ENCODE measurements around the gene NOL8. TPM values are rescaled to one million over a fixed set of nuclear protein-coding genes. Genes with fewer than 3 reads are reported as not detected.

Gene NOL8
- total and polyA plus RNA-seq, 10 donors, result 29.9 to 70.6 (median 39.9) TPM

- Histone ChIP-seq H3K4me1 (no peaks in the 10 kb centered on the region), H3K4me3 (no peak overlapping the region), H3K9me3 (no peaks in the 10 kb centered on the region), H3K27ac (no peak overlapping the region), H3K36me3 (peaks cover 10 to 100% (median 100%) of the 10 kb centered on the region in 6 donors), H3K27me3 (replicated peaks in 1 of 7) (no peaks in the 10 kb centered on the region)
- TF ChIP-seq CTCF (IDR thresholded peaks at IDR 0.05 in 8 of 11, conservative IDR thresholded peaks at IDR 0.05 in 3 of 11) (no peak), POLR2AphosphoS5 (IDR thresholded peaks at IDR 0.05) (no peak), POLR2A (IDR thresholded peaks at IDR 0.05) (no peak)
- intact Hi-C loops (cut with DNase I; ENCODE audit: low total_unique reads), result no loop called here
- WGBS, 5 donors, result 73 to 92% (median 89%) methylated on average over 4 of the region's 4 CpGs
- no peak for DNase-seq
Observed at GRCh38 chr9:92266486-92266885, 58.7 kb downstream of the NOL8 start.

GRCh38 chr9:92265154-92265553, 60.0 kb downstream of the NOL8 start:
- no peak overlapping the region for H3K4me3 ChIP-seq
- TF ChIP-seq CTCF (IDR thresholded peaks at IDR 0.05 in 8 of 11, conservative IDR thresholded peaks at IDR 0.05 in 3 of 11), result no peak
- TF ChIP-seq POLR2A (IDR thresholded peaks at IDR 0.05), result no peak
- no peak for TF ChIP-seq POLR2AphosphoS5 (IDR thresholded peaks at IDR 0.05)
- H3K27ac ChIP-seq, result no peak overlapping the region
- no peaks in the 10 kb centered on the region for H3K9me3 ChIP-seq
- intact Hi-C loops (cut with DNase I; ENCODE audit: low total_unique reads), result no loop called here
- H3K4me1 ChIP-seq, result no peaks in the 10 kb centered on the region
- 94 to 99% (median 98%) methylated on average over 3 of the region's 3 CpGs for WGBS, 5 donors
- no peak for DNase-seq
- H3K27me3 ChIP-seq (replicated peaks in 1 of 7), result no peaks in the 10 kb centered on the region
- peaks cover 8 to 100% (median 100%) of the 10 kb centered on the region in 6 donors for H3K36me3 ChIP-seq

GRCh38 chr9:92263131-92263530, 62.0 kb downstream of the NOL8 start:
- intact Hi-C loops (cut with DNase I; ENCODE audit: low total_unique reads), result no loop called here
- Histone ChIP-seq H3K27me3 (replicated peaks in 1 of 7) (no peaks in the 10 kb centered on the region), H3K36me3 (peaks cover 12 to 100% (median 99%) of the 10 kb centered on the region in 6 donors), H3K27ac (no peak overlapping the region), H3K4me3 (no peak overlapping the region), H3K4me1 (no peaks in the 10 kb centered on the region), H3K9me3 (no peaks in the 10 kb centered on the region)
- no peak for DNase-seq
- WGBS, 5 donors, result 41 to 70% (median 60%) methylated on average over 1 of the region's 1 CpG
- no peak for TF ChIP-seq POLR2AphosphoS5 (IDR thresholded peaks at IDR 0.05)
- no peak for TF ChIP-seq CTCF (IDR thresholded peaks at IDR 0.05 in 8 of 11, conservative IDR thresholded peaks at IDR 0.05 in 3 of 11)
- no peak for TF ChIP-seq POLR2A (IDR thresholded peaks at IDR 0.05)

GRCh38 chr9:92257327-92257726, 67.8 kb downstream of the NOL8 start:
- intact Hi-C loops (cut with DNase I; ENCODE audit: low total_unique reads), result no loop called here
- WGBS, 5 donors, result 96 to 100% (median 98%) methylated on average over 2 of the region's 2 CpGs
- Histone ChIP-seq H3K27me3 (replicated peaks in 1 of 7) (no peaks in the 10 kb centered on the region), H3K4me1 (no peaks in the 10 kb centered on the region), H3K9me3 (no peaks in the 10 kb centered on the region), H3K36me3 (peaks cover 4 to 100% (median 100%) of the 10 kb centered on the region in 6 donors), H3K4me3 (no peak overlapping the region), H3K27ac (no peak overlapping the region)
- DNase-seq, result no peak
- no peak for TF ChIP-seq POLR2A (IDR thresholded peaks at IDR 0.05)
- no peak for TF ChIP-seq POLR2AphosphoS5 (IDR thresholded peaks at IDR 0.05)
- no peak for TF ChIP-seq CTCF (IDR thresholded peaks at IDR 0.05 in 8 of 11, conservative IDR thresholded peaks at IDR 0.05 in 3 of 11)
